Endometrium (tissue), 2 donors: ENCODE measurements around the gene KCNK17.
"Not testable (repeated sequence)": the region's sequence is repeated elsewhere in the genome, so short reads cannot be mapped to it uniquely, and the experiment has no call there.

ENCODE experiments used
- FAIRE-seq: peaks from 2 replicates; lab custom pipeline; 2012; peaks lifted over from hg19 to GRCh38; lab: Jason Lieb, UNC
- donor health status: control.
- donor health status: control.

Gene KCNK17

DNA sequence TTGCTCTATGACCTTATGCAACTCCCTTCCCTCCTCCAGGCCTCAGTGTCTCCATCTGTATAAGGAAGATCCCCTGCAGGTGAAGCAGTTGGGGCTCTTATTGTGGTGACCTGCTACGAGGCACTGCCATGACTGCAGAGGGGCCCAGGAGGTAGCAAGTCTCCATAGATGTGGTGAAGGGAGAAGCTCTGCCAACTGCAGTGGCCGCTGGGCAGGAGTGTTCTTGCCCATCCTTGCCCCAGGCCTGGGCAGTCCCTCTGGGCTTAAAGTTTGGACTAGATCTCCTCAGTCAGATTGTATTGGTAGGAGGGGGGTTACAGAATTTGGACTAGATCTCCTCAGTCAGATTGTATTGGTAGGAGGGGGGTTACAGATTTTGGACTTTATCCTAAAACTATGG is 12.2 kb downstream of the KCNK17 start:
- FAIRE-seq, result no peak

GRCh38 chr6:39301606-39302005 is 12.6 kb downstream of the KCNK17 start:
- no peak for FAIRE-seq

GRCh38 chr6:39300739-39301138 is 13.5 kb downstream of the KCNK17 start:
- no peak for FAIRE-seq

DNA sequence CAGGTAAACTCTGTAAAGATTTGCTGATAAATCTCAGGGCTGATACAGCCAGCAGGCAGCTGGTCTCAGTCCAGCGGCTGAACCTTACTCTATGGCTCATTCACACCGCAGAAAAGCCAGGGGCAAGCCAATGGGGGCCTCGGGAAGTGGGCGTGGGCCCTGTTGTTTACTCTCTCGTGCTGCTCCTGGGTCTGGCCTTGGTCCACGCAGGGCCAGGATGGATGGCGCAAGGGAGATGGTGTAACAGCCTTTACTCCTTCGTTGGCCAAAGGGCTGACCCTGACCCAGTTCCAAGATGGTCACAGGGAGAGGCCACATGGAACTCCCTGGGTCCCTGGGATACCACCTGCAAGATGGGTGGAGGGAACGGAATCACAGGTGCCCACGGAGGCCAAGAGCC is 16.2 kb downstream of the KCNK17 start:
- FAIRE-seq, result no peak

GRCh38 chr6:39296745-39297640 is 17.2 kb downstream of the KCNK17 start:
- no peak for FAIRE-seq

GRCh38 chr6:39295611-39296011 is 18.6 kb downstream of the KCNK17 start:
- FAIRE-seq, result no peak

DNA sequence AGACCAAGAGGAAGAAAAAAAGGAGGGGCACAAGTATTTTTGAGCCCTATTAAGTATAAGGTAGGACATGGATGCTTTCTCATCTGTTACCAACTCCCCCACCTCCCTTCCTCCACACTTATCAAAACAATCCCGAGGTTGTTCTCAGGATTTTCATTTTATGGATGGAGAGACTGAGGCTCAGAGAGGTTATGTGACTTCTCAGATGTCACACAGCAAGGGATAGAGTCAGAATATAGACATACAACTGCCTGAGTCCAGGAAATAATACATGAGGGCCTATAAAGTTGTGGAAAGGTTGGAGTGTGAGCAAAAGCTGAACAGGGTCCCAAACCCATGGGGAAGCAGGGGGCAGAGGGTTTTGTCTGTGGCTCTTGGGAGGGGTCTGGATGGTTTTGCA is 19.3 kb downstream of the KCNK17 start:
- no peak for FAIRE-seq

DNA sequence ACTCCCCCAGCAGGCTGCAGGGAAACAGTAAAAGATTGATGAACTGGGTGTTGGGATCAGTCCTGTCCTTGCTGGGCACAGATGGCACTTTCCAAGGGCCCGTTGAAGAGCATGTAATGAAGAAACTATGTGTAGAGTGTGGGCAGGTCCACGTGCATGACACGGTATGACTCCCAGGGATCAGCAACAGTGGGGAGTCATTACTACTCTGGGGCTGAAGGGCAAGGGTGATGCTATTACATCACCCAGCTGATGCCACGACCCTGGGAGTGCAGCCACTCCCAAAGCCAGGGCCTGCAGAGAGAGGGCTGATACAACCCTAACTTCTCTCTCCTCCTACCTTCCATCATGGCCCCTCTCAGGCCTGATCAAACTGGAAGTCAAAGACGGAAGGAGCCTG is 20.1 kb downstream of the KCNK17 start:
- no peak for FAIRE-seq

DNA sequence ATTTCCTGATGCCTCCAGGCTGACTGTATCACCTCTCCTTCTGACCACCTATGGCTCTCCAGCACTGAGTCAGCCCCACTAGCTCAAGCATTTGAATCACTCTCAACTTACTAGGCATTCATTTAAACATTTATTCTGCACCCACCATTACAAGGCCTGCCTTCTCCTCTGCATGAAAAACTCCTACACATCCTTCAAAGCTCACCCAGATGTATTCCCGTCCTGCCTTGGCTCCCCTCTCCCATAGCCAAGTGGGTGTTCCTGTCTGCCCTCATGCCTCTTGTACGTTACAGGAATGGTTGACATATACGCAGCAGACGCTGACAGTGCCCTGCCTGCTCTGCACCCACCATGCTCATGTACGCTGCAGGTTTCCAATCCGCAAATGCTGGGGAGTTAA is 21.6 kb downstream of the KCNK17 start:
- FAIRE-seq, result no peak

DNA sequence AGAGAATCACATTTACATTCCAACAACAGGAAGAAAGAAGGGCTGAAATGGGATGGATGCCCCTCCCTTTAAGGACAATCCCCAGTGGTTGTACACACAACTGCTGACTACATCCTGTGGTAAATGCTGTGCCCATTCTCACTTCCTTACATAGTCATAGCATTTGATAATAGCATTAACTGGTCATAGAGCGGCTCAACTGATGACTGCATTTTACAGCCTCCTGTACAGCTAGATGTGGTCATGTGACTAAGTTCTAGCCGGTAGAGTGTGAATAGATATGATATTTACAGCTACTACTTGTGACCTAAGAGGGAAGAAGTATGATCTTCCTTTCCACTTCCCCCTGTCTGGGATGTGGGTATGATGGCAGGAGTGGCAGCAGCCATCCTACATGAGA is 24.7 kb downstream of the KCNK17 start:
- no peak for FAIRE-seq

DNA sequence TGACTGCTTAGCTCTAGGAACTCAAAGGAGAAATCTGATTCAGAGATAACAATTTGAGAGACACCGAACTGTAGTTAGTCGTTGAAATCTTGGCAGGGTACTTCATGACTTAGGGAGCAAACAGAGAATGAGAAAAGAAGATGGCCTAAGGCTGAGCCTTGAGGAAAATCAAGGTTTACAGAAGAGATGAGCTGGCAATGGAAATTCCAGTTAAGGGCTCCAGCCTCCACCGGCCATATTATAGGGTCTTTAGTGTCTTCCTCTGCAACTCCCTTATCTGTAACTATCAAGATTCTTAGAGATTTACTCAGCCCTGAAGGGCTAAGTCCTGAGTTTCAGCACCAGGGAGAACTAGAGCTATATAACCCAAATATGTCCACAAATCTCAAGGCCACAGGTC is 26.6 kb downstream of the KCNK17 start:
- no peak for FAIRE-seq

GRCh38 chr6:39286596-39286995 is 27.6 kb downstream of the KCNK17 start:
- FAIRE-seq, result not testable (repeated sequence)

DNA sequence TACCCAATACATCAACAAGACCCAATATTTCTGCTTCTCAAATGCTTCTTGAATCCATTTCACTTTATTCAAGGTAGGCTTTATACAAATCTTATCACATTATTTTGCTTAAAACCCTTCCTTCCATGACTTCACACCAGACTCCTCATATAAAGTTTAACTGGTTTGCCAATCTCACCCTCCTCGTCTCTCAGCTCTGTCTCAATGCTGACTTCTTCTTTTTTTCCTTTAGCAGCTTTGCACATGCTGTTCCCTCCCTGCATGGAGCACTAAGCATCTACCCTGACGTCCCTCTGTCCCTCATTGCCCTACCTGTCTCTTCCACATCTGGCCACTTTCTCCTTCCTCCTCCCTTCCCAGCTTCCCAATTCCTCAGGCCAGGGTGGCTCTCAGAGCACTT is 31.4 kb downstream of the KCNK17 start:
- FAIRE-seq, result no peak

DNA sequence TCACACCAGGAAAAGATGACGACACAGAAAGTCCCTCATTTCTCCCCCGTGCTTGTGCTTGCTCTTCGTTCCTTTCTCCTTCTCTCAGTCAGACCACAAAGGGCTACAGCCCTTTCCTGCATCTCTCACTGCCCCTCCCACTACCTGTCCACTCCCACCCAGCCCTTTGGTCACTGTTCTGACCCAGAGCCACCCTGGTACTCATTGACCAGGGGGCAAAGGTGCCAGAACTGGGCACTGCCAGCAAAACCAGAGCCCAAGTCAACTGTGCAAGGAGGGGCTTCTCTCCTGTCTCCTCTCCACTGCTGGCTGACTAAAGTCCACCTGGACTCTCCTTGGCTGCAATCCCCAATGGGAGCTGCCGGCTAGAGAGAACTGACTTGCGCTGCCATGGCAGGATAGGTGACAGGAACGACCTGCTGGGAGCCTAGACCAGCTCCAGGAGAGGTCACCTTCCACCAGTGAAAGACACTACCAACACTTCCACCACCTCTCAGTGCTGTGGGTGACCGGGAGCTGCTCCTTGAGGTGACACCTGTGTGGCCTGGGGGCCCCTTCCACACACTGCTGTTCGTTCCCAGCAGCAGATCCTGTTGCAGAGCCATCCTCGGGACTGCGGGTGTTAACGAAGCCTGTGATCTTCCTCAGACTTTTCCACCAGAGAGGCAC is 32.8 kb downstream of the KCNK17 start:
- no peak for FAIRE-seq

DNA sequence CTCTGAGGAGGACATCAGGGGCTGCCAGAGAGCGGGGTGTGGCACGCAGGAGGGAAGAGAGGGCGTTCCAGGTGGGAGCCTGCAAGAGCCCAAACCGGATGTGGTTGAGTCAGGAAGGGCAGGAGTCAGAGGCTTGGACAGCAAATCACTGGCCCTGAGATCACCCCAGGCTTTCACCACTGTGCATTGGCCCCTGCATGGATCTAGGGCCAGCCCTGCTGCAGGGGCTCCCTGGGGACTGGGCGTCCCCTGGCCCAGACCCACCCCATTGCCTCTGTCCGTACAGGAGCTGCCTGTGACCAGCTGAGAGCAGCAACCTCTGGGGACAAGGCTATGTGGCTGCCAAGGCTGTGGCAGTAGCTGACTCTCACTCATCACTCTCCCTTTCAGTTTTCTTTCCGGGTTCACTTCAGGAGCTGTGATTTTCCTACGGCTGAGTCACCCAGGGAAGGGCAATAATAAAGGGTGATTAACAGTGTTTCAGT is 33.9 kb downstream of the KCNK17 start:
- no peak for FAIRE-seq

- no peak for FAIRE-seq
Observed at GRCh38 chr6:39279539-39279938, 34.7 kb downstream of the KCNK17 start.

DNA sequence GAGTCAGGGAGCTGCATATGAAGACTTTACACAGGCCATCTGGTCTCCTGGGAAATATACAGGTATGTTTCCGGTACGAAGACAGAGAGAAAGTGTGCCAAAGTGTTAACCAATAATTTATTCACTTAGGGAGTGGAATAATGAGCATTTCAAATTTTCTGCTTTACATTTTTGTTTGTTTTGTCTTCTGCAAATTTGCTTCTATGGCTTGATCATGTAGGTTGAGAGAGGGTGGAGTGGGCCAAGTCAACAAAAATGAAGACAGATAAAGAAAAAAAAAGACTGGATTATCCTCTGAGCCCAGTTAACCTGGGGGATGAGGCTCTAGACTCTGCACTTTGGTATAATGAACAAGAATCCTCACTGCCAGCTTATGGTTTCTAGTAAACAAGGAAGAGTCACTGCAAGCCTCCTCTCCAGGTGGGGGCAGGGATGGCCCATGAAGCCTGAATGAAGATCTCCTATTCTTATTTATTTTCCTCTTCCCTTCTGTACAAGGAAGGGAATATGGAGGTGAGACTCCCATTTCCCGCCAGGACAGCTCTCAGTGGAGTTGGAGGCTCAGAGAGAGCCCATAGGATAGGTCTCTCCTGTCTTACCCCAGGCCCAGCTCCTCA is 37.7 kb downstream of the KCNK17 start:
- FAIRE-seq, result no peak

- no peak for FAIRE-seq
Observed at GRCh38 chr6:39274903-39275302, 39.3 kb downstream of the KCNK17 start.

DNA sequence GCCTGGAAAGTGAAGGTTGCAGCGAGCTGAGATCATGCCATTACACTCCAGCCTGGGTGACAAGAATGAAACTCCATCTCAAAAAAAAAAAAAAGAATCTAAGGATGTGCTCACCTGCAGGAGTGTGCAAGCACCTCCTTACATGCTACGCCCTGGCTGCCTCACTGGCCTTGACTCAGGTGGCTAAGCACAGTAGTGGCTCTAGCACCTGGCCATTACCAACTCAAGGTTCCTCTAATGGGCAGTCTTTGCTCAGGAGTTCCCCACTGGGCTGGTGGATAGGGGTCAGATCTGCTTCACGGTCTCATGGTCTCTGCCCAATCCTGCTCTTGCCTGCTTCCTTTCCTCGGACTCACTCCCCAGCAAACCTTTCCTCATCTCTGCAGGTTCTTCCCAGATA is 39.7 kb downstream of the KCNK17 start:
- FAIRE-seq, result no peak

DNA sequence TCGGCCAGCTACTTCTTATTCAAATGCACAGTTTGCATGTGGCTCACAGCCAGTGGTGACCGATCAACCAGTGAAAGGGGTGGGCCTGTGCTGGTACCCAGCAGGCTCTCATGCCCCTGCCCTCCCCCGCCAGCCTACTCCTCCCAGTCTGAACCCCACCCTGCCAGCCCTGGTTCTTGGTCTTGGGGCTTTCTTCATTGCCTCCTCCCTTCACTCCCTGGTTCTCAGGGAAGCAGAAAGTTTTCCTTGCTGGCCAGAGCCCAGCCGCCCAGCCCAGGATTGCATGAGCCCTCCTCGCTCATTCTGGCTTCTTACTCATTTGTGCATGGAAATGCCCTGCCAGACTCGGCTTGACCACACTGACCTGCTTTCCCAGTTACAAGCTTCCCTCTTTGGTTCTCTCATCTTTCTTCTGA is 40.8 kb downstream of the KCNK17 start:
- no peak for FAIRE-seq

DNA sequence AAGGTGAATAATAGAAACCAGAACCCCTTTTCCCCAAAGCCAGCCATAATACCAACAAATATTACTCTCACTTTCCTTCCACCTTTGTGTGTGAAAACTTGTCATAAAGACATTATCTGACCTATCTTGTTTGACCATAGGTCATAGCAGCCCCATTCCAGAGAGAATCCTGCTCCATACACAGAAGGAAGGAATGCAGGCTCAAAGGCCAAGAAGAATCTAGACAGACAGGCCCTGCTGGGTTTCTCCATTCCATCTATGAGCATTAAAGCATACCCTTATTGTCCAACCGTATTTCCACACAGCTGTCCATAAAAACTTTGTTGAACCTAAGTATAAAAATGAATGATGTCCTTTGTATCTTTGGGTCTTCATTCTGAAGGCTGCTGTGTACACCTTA is 44.3 kb downstream of the KCNK17 start:
- FAIRE-seq, result no peak

DNA sequence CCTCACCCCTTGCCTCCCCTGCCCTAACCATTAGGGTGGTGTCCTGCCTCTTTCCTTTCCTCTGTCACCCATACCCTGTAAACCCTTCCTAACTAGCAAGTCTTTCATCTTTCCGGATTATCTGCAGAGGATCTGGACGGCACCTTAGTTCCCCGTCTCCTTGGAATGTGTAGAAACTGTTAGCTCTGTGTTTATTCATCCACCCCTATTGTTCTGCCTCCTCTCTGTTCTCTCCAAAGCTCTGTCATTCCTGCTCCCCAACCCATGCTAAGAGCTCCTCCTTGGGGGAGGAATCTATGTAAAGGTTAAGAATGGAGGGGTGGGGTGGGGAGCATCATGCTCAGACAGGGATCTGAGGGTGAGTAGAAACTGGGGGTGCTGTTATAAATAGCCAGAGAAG is 45.5 kb downstream of the KCNK17 start:
- FAIRE-seq, result no peak

DNA sequence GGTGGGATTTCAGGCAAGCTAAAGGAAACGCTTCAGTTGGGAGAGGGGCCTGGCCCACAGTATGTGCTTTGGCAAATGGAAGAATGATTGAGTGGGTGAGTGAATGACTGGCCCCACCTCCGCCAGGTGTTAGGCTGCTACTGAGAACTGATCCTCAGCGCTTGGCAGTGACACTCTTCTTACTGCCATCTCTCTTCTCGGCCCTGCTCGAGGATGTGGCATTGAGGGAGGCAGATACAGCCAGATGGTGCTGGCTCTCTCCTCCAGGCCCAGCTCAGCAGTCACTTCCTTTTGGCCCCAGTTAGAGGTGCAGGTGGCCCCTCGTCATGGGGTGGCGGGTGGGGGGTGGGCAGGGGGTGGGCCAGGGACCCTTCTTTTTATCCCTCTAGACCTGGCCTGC is 46.0 kb downstream of the KCNK17 start:
- FAIRE-seq, result no peak
